Stimulated activated CD4-positive, alpha-beta T cell treated with anti-CD3 and anti-CD28 coated beads, Interleukin-12 subunit alpha, Interleukin-12 subunit beta, amount 100 ng/mL, for 48 hours (primary cell): Measurements from ENCODE around the gene WWOX.

Experiments
- DNase-seq, 3 donors: peaks; one replicate each; pipeline ENCODE4 v3.0.0-alpha.2; 2020; ENCODE audit warnings: low read depth in 2 of 3, low spot score in 1 of 3

Gene WWOX

GRCh38 chr16:78292086-78292843, 192.8 kb downstream of the WWOX start:
- no peak for DNase-seq

GRCh38 chr16:78292844-78293380, 193.5 kb downstream of the WWOX start:
- no peak for DNase-seq

- no peak for DNase-seq
Measured at GRCh38 chr16:78294538-78295225, 195.2 kb downstream of the WWOX start.

- no peak for DNase-seq
Measured at GRCh38 chr16:78297066-78297666, 197.7 kb downstream of the WWOX start.

- no peak for DNase-seq
Measured at GRCh38 chr16:78298986-78299385, 199.5 kb downstream of the WWOX start.

GRCh38 chr16:78300469-78300868, 201.0 kb downstream of the WWOX start:
- DNase-seq: no peak

- DNase-seq: no peak
Measured at GRCh38 chr16:78303946-78304345, 204.5 kb downstream of the WWOX start.

GRCh38 chr16:78306361-78306760, 206.9 kb downstream of the WWOX start:
- no peak for DNase-seq

GRCh38 chr16:78307824-78308528, 208.5 kb downstream of the WWOX start:
- DNase-seq: no peak

- DNase-seq: no peak
Measured at GRCh38 chr16:78309763-78310162, 210.3 kb downstream of the WWOX start.

- DNase-seq: no peak
Measured at GRCh38 chr16:78310196-78310595, 210.7 kb downstream of the WWOX start.

- no peak for DNase-seq
Measured at GRCh38 chr16:78310990-78311561, 211.6 kb downstream of the WWOX start.

- DNase-seq: no peak
Measured at GRCh38 chr16:78311831-78312230, 212.4 kb downstream of the WWOX start.

- DNase-seq: no peak
Measured at GRCh38 chr16:78317564-78318240, 218.2 kb downstream of the WWOX start.

GRCh38 chr16:78321620-78322360, 222.3 kb downstream of the WWOX start:
- DNase-seq: no peak

GRCh38 chr16:78323315-78323714, 223.9 kb downstream of the WWOX start:
- no peak for DNase-seq

- DNase-seq: no peak
Measured at GRCh38 chr16:78324649-78325285, 225.3 kb downstream of the WWOX start.

- DNase-seq: no peak
Measured at GRCh38 chr16:78325468-78326352, 226.3 kb downstream of the WWOX start.
